Left forelimb (tissue), 1 donor: ENCODE data around the gene B3GNT9.
A peak's percentile ranks its signal among the peaks of the same experiment; 100 is the strongest.

Source experiments
- DNase-seq: peaks from one replicate; pipeline ENCODE4 v3.0.0-alpha.2; 2018; ENCODE audit warnings: low spot score

B3GNT9 gene

DNA sequence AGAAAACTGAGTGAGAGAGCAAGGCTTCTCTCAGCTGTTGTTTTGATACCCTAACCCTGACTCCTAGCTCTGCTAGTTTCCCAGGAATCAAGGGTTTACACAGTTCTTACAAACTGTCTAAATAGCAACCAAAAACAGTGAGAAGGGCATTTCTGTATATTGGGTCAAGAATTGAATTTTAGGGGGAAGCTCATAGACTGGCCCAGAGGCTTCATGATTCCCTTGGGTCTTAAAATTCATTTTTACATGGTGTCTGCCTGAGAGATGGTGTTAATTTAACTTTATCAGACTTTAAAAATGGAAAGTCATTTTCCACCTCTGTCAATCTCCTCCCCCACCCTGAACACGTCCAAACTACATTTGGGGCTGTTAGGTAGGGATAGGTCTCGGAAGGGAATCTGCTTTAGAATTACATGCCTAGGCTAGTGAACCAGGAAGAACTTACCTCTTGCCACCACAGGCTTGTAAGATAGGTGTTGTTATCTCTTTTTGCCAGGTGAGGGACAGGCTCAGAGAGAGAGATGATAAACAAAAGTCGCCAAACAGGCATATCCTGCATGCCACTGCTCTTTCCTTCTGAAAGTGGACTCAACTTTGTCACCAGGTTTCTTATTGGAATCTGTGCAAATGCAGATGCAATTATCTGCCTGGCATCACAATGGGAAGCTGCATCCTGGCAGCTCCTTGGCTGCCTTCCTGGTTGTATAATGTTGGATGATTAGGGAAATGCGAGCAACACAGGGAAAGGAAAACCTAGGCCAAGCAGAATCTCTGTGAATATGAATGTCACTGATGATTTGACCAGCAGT lies 38.0 kb downstream of the B3GNT9 start:
- DNase-seq: peak; percentile 9

- no peak for DNase-seq
Observed at GRCh38 chr16:67111951-67112444, 38.8 kb downstream of the B3GNT9 start.

- peak; percentile 98 for DNase-seq
Observed at GRCh38 chr16:67109407-67110135, 41.2 kb downstream of the B3GNT9 start, which contains the start of gene PHAF1. TSS of gene PHAF1 (plus strand) at chr16:67109941. CDS start at chr16:67110176, 235 bp downstream.

DNA sequence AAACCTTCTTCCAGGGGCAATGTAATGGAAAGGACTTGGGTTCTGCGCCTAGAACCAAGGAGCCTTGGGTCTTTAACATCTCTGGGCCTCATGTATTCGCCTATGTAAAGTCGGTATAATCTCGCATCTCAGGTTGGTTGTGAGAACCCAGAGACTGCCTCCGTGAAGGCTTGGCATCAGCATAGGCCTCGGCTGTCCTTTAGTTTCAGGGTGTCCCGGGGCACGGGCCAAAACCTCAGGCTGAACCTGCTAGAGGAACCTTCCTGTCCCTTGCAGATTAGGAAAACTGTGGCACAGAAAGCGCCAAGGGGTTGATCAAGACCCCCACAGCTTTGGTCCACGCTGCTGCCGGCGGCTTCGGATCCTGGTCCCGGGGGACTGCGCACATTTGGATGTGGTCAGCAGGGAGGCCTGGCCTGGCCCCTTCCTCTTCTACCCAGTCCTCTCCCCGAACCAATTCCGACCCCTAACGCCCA lies 41.8 kb downstream of the B3GNT9 start:
- no peak for DNase-seq

DNA sequence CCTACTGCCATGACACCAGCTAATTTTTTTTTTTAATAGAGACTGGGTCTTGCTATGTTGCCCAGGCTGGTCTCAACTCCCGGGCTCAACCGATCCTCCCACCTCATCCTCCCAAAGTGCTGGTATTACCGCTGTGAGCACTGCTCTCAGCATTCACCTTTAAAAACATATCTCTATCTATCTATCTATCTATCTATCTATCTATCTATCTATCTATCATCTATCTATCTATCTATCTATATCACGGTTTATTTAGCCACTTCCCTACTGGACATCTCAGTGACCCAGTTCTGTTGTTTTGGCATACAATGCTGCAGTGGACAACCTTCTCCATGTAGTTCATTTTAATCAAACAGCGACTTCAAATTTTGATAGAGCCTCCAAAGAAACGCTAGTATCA lies 42.3 kb downstream of the B3GNT9 start:
- DNase-seq: no peak

- DNase-seq: no peak
Observed at GRCh38 chr16:67105881-67106280, 44.9 kb downstream of the B3GNT9 start.

DNA sequence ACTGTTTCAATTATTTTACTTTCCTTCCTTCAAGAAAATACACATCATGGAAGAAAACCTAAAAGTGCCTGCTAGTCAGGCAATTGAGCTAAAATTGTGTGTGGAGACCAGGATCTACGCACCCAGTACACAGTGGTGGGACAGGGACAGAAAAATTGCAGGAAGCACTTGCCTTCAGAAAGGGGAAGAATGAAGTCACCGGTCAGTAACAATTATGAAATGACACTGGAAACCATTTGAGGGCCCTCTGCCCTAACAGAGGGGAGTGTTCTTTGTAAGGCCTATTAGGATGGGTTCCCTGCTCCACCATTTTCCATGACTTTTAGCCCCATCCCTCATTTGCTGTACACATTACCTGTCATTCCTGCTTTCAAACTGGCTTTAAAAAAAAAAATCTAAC lies 45.6 kb downstream of the B3GNT9 start:
- no peak for DNase-seq

- no peak for DNase-seq
Observed at GRCh38 chr16:67104845-67105244, 46.0 kb downstream of the B3GNT9 start.

DNA sequence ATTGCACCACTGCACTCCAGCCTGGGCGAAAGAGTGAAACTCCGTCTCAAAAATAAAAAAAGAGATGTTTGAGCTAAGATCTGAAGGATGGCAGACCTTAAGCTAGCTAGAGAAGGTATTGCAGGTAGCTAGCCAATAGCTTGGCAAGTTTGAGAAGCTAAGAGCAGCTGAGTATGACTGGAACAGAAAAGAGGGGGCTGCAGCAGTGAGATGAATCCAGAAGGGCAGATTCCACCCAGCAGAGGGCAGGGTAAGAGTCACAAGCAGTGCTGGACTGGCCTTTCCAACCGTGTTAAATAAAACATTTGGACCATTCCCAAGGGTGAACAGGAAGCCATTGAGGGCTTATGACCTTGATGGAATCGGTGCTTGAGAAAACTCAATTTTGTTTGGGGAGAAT lies 46.7 kb downstream of the B3GNT9 start:
- DNase-seq: no peak

- no peak for DNase-seq
Observed at GRCh38 chr16:67101311-67102082, 49.3 kb downstream of the B3GNT9 start.

DNA sequence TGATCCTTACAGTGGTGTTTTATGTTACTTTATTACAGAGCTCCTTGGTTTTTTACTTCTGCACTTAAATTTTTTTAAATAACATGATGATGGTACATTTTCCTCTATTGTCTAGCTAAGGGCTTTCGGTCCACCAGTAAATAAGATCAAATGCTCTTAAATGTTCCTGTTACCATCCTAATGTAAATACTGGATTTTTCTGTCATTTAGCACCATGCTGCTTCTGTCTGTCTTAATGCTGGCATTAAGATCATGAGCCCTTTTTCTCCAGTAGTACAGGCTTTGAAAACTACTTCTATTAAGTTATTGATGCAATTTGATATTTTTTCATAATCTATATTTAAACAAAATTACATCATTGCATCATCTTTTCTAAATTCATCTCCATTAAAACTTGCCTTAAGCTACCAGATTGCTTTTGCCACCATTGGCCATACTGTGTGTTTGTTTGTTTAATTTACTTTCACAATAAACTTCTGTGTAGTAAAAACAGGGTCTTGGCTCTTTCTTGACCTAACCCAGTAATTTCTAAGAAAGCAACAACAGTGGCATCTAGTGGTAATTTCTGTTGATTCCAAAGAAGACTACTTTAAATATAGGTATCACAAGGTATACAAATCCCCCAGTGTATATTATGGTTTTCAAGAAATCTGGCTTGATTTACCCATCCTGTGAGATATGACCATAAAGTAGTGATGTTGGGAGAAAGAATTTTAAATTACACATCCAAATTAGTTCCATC lies 50.1 kb downstream of the B3GNT9 start:
- no peak for DNase-seq

GRCh38 chr16:67098599-67098998 lies 52.2 kb downstream of the B3GNT9 start:
- no peak for DNase-seq
